ENCODE results near the gene RPL18A. TPM values are rescaled to one million over a fixed set of nuclear protein-coding genes. Genes with fewer than 3 reads are reported as not detected.
"Not testable (repeated sequence)": the region's sequence is repeated elsewhere in the genome, so short reads cannot be mapped to it uniquely, and the experiment has no call there.

Gene RPL18A
- total RNA-seq, 1 donor from 2014 or later: 975 TPM

DNA sequence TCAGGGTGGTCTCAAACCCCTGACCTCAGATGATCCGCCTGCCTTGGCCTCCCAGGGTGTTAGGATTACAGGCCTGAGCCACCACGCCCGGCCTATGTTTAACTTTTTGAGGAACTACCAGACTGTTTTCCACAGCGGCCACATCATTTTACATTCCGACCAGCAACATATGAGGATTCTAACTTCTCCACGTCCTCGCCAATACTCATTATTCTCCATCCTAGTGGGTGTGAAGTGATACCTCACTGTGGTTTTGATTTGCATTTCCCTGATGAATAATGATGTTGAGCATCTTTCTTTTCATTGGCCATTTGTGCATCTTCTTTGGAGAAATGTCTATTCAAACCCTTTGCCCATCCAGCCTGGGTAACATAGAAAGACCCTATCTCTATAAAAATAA, 26.8 kb downstream of the RPL18A start:
- DNase-seq (ENCODE audit: low spot score): no peak
- no peaks in the 10 kb centered on the region for H3K36me3 ChIP-seq
- no peaks in the 10 kb centered on the region for H3K4me1 Mint-ChIP-seq
- H3K4me1 ChIP-seq: no peaks in the 10 kb centered on the region
- H3K27ac Mint-ChIP-seq: no peak overlapping the region
- H2AFZ ChIP-seq (replicated peaks): no peak overlapping the region
- TF ChIP-seq, protein P1, sequence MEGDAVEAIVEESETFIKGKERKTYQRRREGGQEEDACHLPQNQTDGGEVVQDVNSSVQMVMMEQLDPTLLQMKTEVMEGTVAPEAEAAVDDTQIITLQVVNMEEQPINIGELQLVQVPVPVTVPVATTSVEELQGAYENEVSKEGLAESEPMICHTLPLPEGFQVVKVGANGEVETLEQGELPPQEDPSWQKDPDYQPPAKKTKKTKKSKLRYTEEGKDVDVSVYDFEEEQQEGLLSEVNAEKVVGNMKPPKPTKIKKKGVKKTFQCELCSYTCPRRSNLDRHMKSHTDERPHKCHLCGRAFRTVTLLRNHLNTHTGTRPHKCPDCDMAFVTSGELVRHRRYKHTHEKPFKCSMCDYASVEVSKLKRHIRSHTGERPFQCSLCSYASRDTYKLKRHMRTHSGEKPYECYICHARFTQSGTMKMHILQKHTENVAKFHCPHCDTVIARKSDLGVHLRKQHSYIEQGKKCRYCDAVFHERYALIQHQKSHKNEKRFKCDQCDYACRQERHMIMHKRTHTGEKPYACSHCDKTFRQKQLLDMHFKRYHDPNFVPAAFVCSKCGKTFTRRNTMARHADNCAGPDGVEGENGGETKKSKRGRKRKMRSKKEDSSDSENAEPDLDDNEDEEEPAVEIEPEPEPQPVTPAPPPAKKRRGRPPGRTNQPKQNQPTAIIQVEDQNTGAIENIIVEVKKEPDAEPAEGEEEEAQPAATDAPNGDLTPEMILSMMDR (IDR thresholded peaks at IDR 0.05): no peak
- TF ChIP-seq EZH2phosphoT487 (IDR thresholded peaks at IDR 0.05): no peak
- TF ChIP-seq EZH2 (IDR thresholded peaks at IDR 0.05): no peak
- no peak overlapping the region for H3K4me3 Mint-ChIP-seq
- peaks cover 6% of the 10 kb centered on the region for H4K20me1 ChIP-seq (ENCODE audit: low read depth)
- H3F3A ChIP-seq (ENCODE audit: low read depth): peaks cover 3% of the 10 kb centered on the region
- no peaks in the 10 kb centered on the region for H3K27me3 ChIP-seq
- H3K4me2 ChIP-seq: no peak overlapping the region
- H3K36me3 Mint-ChIP-seq: no peaks in the 10 kb centered on the region
- H3K79me2 ChIP-seq (ENCODE audit: low read depth): no peaks in the 10 kb centered on the region
- no peaks in the 10 kb centered on the region for H3K9me3 ChIP-seq (ENCODE audit: low read depth)
- no peaks in the 10 kb centered on the region for H3K9me3 Mint-ChIP-seq
- H3K9ac ChIP-seq: no peak overlapping the region
- no peak overlapping the region for H3K27ac ChIP-seq
- H3K27me3 Mint-ChIP-seq (ENCODE audit: insufficient read depth, low read depth): peaks cover 13% of the 10 kb centered on the region
- no peak overlapping the region for H3K4me3 ChIP-seq

DNA sequence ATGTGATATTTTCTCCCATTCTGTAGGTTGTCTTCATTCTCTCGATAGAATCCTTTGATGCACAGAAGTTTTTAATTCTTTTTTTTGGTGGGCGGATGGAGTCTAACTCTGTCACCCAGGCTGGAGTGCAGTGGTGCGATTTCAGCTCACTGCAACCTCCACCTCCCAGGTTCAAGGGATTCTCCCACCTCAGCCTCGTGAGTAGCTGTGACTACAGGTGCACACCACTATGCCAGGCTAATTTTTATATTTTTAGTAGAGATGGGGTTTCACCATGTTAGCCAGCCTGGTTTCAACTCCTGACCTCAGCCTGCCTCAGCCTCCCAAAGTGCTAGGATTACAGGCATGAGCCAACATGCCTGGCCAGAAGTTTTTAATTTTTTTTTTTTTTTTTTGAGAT, 27.5 kb downstream of the RPL18A start:
- H3K27me3 Mint-ChIP-seq (ENCODE audit: insufficient read depth, low read depth): peaks cover 16% of the 10 kb centered on the region
- not testable (repeated sequence) for H3K36me3 Mint-ChIP-seq

DNA sequence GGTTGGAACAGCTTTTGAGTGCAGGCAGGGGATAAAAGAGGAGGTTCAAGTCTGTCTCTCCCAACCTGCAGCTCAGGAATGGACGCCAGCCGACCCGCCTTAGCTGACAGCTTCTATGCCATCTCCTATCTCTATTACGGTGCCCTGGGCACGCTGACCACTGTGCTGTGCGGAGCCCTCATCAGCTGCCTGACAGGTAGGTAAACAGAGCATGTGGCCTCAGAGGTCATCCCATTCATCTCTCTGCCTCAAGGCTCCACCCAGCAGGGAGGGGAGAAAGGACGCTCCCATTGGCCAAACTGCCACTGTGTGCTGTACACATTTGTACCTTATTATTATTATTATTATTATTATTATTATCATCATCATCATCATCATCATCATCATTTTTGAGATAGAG, 28.6 kb downstream of the RPL18A start:
- H3K4me1 ChIP-seq: no peaks in the 10 kb centered on the region
- peaks cover 3% of the 10 kb centered on the region for H3F3A ChIP-seq (ENCODE audit: low read depth)
- H3K4me1 Mint-ChIP-seq: no peaks in the 10 kb centered on the region
- TF ChIP-seq, protein P1 (IDR thresholded peaks at IDR 0.05): no peak
- no peak for TF ChIP-seq EZH2phosphoT487 (IDR thresholded peaks at IDR 0.05)
- TF ChIP-seq EZH2 (IDR thresholded peaks at IDR 0.05): no peak
- H3K9me3 ChIP-seq (ENCODE audit: low read depth): no peaks in the 10 kb centered on the region
- H3K4me3 ChIP-seq: no peak overlapping the region
- H3K27ac Mint-ChIP-seq: no peak overlapping the region
- peaks cover 18% of the 10 kb centered on the region for H3K27me3 Mint-ChIP-seq (ENCODE audit: insufficient read depth, low read depth)
- no peak overlapping the region for H3K4me3 Mint-ChIP-seq
- H3K9me3 Mint-ChIP-seq: no peaks in the 10 kb centered on the region
- no peaks in the 10 kb centered on the region for H3K36me3 ChIP-seq
- DNase-seq (ENCODE audit: low spot score): no peak
- H2AFZ ChIP-seq (replicated peaks): no peak overlapping the region
- no peak overlapping the region for H3K9ac ChIP-seq
- no peaks in the 10 kb centered on the region for H3K36me3 Mint-ChIP-seq
- H3K27me3 ChIP-seq: no peaks in the 10 kb centered on the region
- H3K4me2 ChIP-seq: no peak overlapping the region
- H3K27ac ChIP-seq: no peak overlapping the region
- H3K79me2 ChIP-seq (ENCODE audit: low read depth): no peaks in the 10 kb centered on the region
- peaks cover 6% of the 10 kb centered on the region for H4K20me1 ChIP-seq (ENCODE audit: low read depth)

More for the DNA sequence above, 27.5 kb downstream of the RPL18A start:
- not testable (repeated sequence) for H2AFZ ChIP-seq (replicated peaks); DNase-seq (ENCODE audit: low spot score); H3K4me2 ChIP-seq; H4K20me1 ChIP-seq (ENCODE audit: low read depth); H3K9me3 ChIP-seq (ENCODE audit: low read depth); H3K9me3 Mint-ChIP-seq; H3K27ac Mint-ChIP-seq; H3F3A ChIP-seq (ENCODE audit: low read depth); H3K36me3 ChIP-seq; H3K4me3 Mint-ChIP-seq; H3K27ac ChIP-seq; H3K79me2 ChIP-seq (ENCODE audit: low read depth); H3K9ac ChIP-seq; H3K4me1 ChIP-seq; H3K4me3 ChIP-seq; H3K27me3 ChIP-seq; H3K4me1 Mint-ChIP-seq

DNA sequence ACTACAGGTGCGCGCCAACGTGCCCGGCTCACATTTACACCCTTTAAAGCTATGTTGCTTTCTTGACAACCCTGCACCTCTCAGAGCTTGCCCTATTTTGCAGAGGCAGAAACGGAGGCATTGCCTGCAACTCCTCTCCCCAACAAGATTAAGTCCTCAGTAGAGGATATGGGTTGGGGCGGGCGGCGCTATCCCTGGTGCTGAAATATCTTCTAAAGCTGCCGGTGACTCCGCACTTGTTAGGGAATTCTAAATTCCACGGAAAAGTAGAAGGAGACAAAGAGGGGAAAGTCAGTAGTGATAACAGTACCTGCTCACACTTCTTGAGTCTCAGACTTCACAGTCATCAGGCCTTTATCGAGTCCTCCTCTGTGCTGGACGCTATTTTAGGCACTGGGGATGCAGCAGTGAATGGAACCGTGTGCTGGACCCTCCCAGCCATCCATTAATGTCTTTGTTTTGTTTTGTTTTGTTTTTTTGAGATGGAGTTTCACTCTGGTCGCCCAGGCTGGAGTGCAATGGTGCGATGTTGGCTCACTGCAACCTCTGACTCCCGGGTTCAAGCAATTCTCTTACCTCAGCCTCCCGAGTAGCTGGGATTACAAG, 30.0 kb downstream of the RPL18A start:
- peaks cover 3% of the 10 kb centered on the region for H3F3A ChIP-seq (ENCODE audit: low read depth)
- no peak overlapping the region for H3K27ac Mint-ChIP-seq
- DNase-seq (ENCODE audit: low spot score): peak; percentile 87
- H3K9me3 ChIP-seq (ENCODE audit: low read depth): no peaks in the 10 kb centered on the region
- H3K36me3 ChIP-seq: no peaks in the 10 kb centered on the region
- H3K4me2 ChIP-seq: no peak overlapping the region
- no peaks in the 10 kb centered on the region for H3K4me1 Mint-ChIP-seq
- H3K27me3 Mint-ChIP-seq (ENCODE audit: insufficient read depth, low read depth): peaks cover 19% of the 10 kb centered on the region
- no peaks in the 10 kb centered on the region for H3K9me3 Mint-ChIP-seq
- H2AFZ ChIP-seq (replicated peaks): no peak overlapping the region
- H4K20me1 ChIP-seq (ENCODE audit: low read depth): peaks cover 6% of the 10 kb centered on the region
- H3K27me3 ChIP-seq: no peaks in the 10 kb centered on the region
- H3K4me1 ChIP-seq: no peaks in the 10 kb centered on the region
- no peak overlapping the region for H3K27ac ChIP-seq
- H3K4me3 Mint-ChIP-seq: no peak overlapping the region
- H3K36me3 Mint-ChIP-seq: no peaks in the 10 kb centered on the region
- no peaks in the 10 kb centered on the region for H3K79me2 ChIP-seq (ENCODE audit: low read depth)
- no peak overlapping the region for H3K9ac ChIP-seq
- TF ChIP-seq EZH2phosphoT487 (IDR thresholded peaks at IDR 0.05): no peak
- TF ChIP-seq EZH2 (IDR thresholded peaks at IDR 0.05): peak; percentile 40
- no peak overlapping the region for H3K4me3 ChIP-seq

Data from neural progenitor cell (in vitro differentiated cells).